A549 (cell line): ENCODE data around the gene MECR. TPM values are rescaled to one million over a fixed set of nuclear protein-coding genes. Genes with fewer than 3 reads are reported as not detected.

ENCODE experiments used
- ATAC-seq, 2 experiments: fragments of 200-7000 bp in 1 of 2; fragments of >200 bp in 1 of 2; cut with Nextera tagmentation in 1 of 2; cut with Tn5 transposase in 1 of 2; 3 replicates each; pipeline versions ENCODE4 v1.8.0 to v1.9.1; 2018 to 2020; ENCODE audit warnings: mild to moderate bottlenecking in 1 of 2, moderate library complexity in 1 of 2
- CTCF ChIA-PET: fragments of 300-600 bp; sonication (Branson Sonifier 250); formaldehyde crosslinking; extraction: SDS; loops from one replicate; lab custom pipeline; 2021; ENCODE audit warnings: antibody characterized with exemption, inconsistent platforms; lab: Yijun Ruan, JAX
- POLR2A ChIA-PET: fragments of 350-600 bp; formaldehyde crosslinking; extraction: SDS; loops from one replicate; lab custom pipeline; 2021; ENCODE audit warnings: antibody characterized with exemption, inconsistent platforms; lab: Yijun Ruan, JAX
- DNase-seq, 2 experiments: peaks; one replicate each; pipeline versions ENCODE4 v3.0.0 to v3.0.0-alpha.2; 2011 to 2016; ENCODE audit warnings: low read depth in 1 of 2, low spot score in 1 of 2
- FAIRE-seq: peaks from 2 replicates; lab custom pipeline; 2011; peaks lifted over from hg19 to GRCh38; lab: Jason Lieb, UNC
- H3K27ac ChIP-seq, 2 experiments: fragments of >200 bp; sonication (Bioruptor Twin); formaldehyde crosslinking; 3 replicates each; pipeline ENCODE4 v1.5.1; 2016 to 2017
- H3K4me1 ChIP-seq: fragments of >200 bp; sonication (Bioruptor Twin); formaldehyde crosslinking; 3 replicates; pipeline ENCODE4 v1.6.1; 2016
- H3K4me2 ChIP-seq: fragments of >200 bp; sonication (Bioruptor Twin); formaldehyde crosslinking; 3 replicates; pipeline ENCODE4 v1.6.1; 2016
- H3K4me3 ChIP-seq: fragments of >200 bp; sonication (Bioruptor Twin); formaldehyde crosslinking; 3 replicates; pipeline ENCODE4 v1.5.1; 2016
- H3K9me3 ChIP-seq: fragments of >200 bp; sonication (Bioruptor Twin); formaldehyde crosslinking; 3 replicates; pipeline ENCODE4 v1.6.1; 2016
- BHLHE40 ChIP-seq: IDR thresholded peaks from 2 replicates; pipeline ENCODE4 v1.6.1; 2012; ENCODE audit warnings: low read depth, low read length, inconsistent platforms
- CHD4 ChIP-seq: fragments of 200-600 bp; sonication (generic); IDR thresholded peaks from 2 replicates; pipeline ENCODE4 v1.6.1; 2016; ENCODE audit warnings: antibody characterized with exemption, mild to moderate bottlenecking, borderline replicate concordance
- EHMT2 ChIP-seq: fragments of 200-600 bp; sonication (generic); IDR thresholded peaks from 2 replicates; pipeline ENCODE4 v1.6.1; 2016; ENCODE audit warnings: antibody characterized with exemption, low read depth, mild to moderate bottlenecking, moderate library complexity
- FOSB ChIP-seq: fragments of 250-450 bp; sonication (Bioruptor Pico); IDR thresholded peaks from 2 replicates; pipeline ENCODE4 v1.5.0; 2020; ENCODE audit warnings: mild to moderate bottlenecking, moderate library complexity
- FOXS1 ChIP-seq: fragments of 250-450 bp; sonication (Bioruptor Pico); IDR thresholded peaks from 2 replicates; pipeline ENCODE4 v1.5.0; 2020; ENCODE audit warnings: mild to moderate bottlenecking, moderate library complexity
- HDAC2 ChIP-seq: fragments of 200-600 bp; sonication (generic); IDR thresholded peaks from 2 replicates; pipeline ENCODE4 v1.6.1; 2016
- HEYL ChIP-seq: fragments of 250-450 bp; sonication (Bioruptor Pico); IDR thresholded peaks from 2 replicates; pipeline ENCODE4 v1.8.0; 2021; ENCODE audit warnings: mild to moderate bottlenecking, moderate library complexity
- HMGXB4 ChIP-seq: fragments of 250-450 bp; sonication (Bioruptor Pico); IDR thresholded peaks from 2 replicates; pipeline ENCODE4 v1.5.0; 2021; ENCODE audit warnings: mild to moderate bottlenecking, moderate library complexity, borderline replicate concordance
- HOXA7 ChIP-seq: fragments of 250-450 bp; sonication (Bioruptor Pico); IDR thresholded peaks from 2 replicates; pipeline ENCODE4 v1.5.0; 2020; ENCODE audit warnings: mild to moderate bottlenecking, moderate library complexity
- HOXB5 ChIP-seq: fragments of 250-450 bp; sonication (Bioruptor Pico); IDR thresholded peaks from 2 replicates; pipeline ENCODE4 v1.5.0; 2020; ENCODE audit warnings: mild to moderate bottlenecking, moderate library complexity
- JUNB ChIP-seq: fragments of >200 bp; sonication (Bioruptor Twin); formaldehyde crosslinking; IDR thresholded peaks from 2 replicates; pipeline ENCODE4 v1.6.1; 2016
- KDM5A ChIP-seq: fragments of 200-600 bp; sonication (generic); IDR thresholded peaks from 2 replicates; pipeline ENCODE4 v1.6.1; 2016; ENCODE audit warnings: antibody characterized with exemption, mild to moderate bottlenecking
- MAX ChIP-seq: IDR thresholded peaks from 2 replicates; pipeline ENCODE4 v1.6.1; 2012
- NR3C1 ChIP-seq: fragments of >200 bp; sonication (Bioruptor Twin); formaldehyde crosslinking; IDR thresholded peaks from 3 replicates; pipeline ENCODE4 v1.6.1; 2017
- PHF8 ChIP-seq: fragments of 200-600 bp; sonication (generic); IDR thresholded peaks from 2 replicates; pipeline ENCODE4 v1.6.1; 2016; ENCODE audit warnings: low read depth, mild to moderate bottlenecking, antibody characterized with exemption, moderate library complexity, borderline replicate concordance
- REST ChIP-seq: fragments of 200-600 bp; sonication (generic); IDR thresholded peaks from 2 replicates; pipeline ENCODE4 v1.6.1; 2016; ENCODE audit warnings: antibody characterized with exemption, mild to moderate bottlenecking, moderate library complexity
- RNF2 ChIP-seq: fragments of 200-600 bp; sonication (generic); IDR thresholded peaks from 2 replicates; pipeline ENCODE4 v1.6.1; 2016; ENCODE audit warnings: low read depth, mild to moderate bottlenecking, antibody characterized with exemption, moderate library complexity, borderline replicate concordance
- SMC3 ChIP-seq: fragments of >200 bp; sonication (Bioruptor Twin); formaldehyde crosslinking; IDR thresholded peaks from 3 replicates; pipeline ENCODE4 v1.6.1; 2018; ENCODE audit warnings: inconsistent platforms
- USF2 ChIP-seq: fragments of 450-650 bp; IDR thresholded peaks from 2 replicates; pipeline ENCODE4 v1.6.1; 2014; ENCODE audit warnings: antibody characterized with exemption
- ZFP36 ChIP-seq: fragments of 450-650 bp; IDR thresholded peaks from 2 replicates; pipeline ENCODE4 v1.6.1; 2014; ENCODE audit warnings: borderline replicate concordance; ENCODE audit not compliant: partially characterized antibody
- WGBS: methylation state at CpG from one replicate; pipeline ENCODE4 v1.1.6; 2017; ENCODE audit errors: missing lambda C conversion rate; 5-methylcytosine and 5-hydroxymethylcytosine counted together
- polyA plus RNA-seq, 4 experiments: library from polyadenylated mRNA; depleted of rRNA in 3 of 4; stranded (reverse); fragments of >200 nt; fragmentation: RNase III in 1 of 4; extraction: RNeasy Plus Mini Kit Qiagen cat#74134 plus additional on column Dnase treatment in 1 of 4; gene quantifications; 2 replicates in 3 of 4; 3 replicates in 1 of 4; pipeline ENCODE4 v1.2.3, GENCODE V29; 2011 to 2017
- TF ChIP-seq, protein P1 (sequence below): IDR thresholded peaks from 2 replicates; pipeline ENCODE4 v1.6.1; 2012; ENCODE audit warnings: low read depth, borderline replicate concordance
- TF ChIP-seq, protein P2 (sequence below): fragments of 150-350 bp; IDR thresholded peaks from 2 replicates; pipeline ENCODE4 v1.6.1; 2014; ENCODE audit warnings: low read depth, mild to moderate bottlenecking, low read length

The MECR gene
- polyA plus RNA-seq, 2 of the 4 experiments (the other 2 are of a cell fraction): 14.2 to 21.4 TPM

- FAIRE-seq: no peak
- POLR2A ChIA-PET: no interaction called here
- Histone ChIP-seq H3K27ac (peak overlapping the region in 1 of 2 experiments; percentile 61; a peak in 3 of 6 replicates), H3K4me2 (no peak overlapping the region), H3K4me1 (peaks cover 36% of the 10 kb centered on the region), H3K4me3 (no peak overlapping the region), H3K9me3 (no peaks in the 10 kb centered on the region)
- no peak for DNase-seq
- 88% methylated on average over 7 of the region's 8 CpGs for WGBS
- TF ChIP-seq HOXB5 (no peak), JUNB (no peak), REST (no peak), HOXA7 (CRISPR knock-in tag) (no peak), NR3C1 (no peak), ZFP36 (no peak), CHD4 (no peak), BHLHE40 (no peak), PHF8 (no peak), KDM5A (no peak), SMC3 (no peak), HMGXB4 (CRISPR knock-in tag) (no peak), EHMT2 (no peak), FOXS1 (no peak), RNF2 (no peak), MAX (no peak)
- TF ChIP-seq, protein P1, sequence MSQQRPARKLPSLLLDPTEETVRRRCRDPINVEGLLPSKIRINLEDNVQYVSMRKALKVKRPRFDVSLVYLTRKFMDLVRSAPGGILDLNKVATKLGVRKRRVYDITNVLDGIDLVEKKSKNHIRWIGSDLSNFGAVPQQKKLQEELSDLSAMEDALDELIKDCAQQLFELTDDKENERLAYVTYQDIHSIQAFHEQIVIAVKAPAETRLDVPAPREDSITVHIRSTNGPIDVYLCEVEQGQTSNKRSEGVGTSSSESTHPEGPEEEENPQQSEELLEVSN: no peak
- TF ChIP-seq, protein P2, sequence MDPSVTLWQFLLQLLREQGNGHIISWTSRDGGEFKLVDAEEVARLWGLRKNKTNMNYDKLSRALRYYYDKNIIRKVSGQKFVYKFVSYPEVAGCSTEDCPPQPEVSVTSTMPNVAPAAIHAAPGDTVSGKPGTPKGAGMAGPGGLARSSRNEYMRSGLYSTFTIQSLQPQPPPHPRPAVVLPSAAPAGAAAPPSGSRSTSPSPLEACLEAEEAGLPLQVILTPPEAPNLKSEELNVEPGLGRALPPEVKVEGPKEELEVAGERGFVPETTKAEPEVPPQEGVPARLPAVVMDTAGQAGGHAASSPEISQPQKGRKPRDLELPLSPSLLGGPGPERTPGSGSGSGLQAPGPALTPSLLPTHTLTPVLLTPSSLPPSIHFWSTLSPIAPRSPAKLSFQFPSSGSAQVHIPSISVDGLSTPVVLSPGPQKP: no peak
- CTCF ChIA-PET: interaction anchor here (1.8 kb wide), 1 partner anchor 24 kb away, joined by 4 read pairs; no protein-coding TSS in a partner anchor
- ATAC-seq: no peak
Observed at GRCh38 chr1:29269382-29269781, 38.6 kb upstream of the MECR start.

DNA sequence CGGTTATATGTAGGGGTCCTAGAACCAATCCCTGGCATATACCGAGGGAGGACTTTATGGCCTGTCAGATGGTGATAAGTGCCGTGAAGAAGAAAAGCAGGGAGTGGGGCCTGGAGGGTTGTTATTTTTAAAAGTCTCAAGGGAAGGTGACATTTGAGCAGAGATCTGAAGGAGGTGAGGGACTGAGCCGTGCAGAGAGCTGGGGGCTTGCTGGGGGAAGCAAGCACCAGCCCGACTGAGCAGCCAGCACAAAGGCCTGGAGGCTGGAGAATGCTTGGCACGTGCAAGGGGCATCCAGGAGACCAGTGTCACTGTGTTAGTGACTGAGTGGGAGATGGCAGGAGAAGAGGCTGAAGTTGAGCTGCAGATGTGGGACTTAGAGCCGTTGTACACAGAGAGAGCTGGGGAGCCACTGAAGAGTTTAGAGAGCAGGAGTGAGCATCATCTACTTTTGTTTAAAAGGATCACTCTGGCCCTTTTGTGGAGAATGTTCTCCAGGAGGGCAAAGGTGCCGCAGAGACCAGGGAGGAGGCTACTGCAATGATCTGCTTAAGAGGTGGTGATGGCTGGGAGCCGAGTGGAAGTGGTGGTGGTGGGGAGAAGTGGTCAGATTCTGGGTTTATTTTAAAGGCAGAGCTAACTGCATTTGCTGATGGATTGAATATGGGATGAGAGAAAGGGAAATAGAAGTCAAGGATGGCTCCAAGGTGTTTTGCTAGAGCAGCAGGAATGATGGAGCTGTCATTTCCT is 36.8 kb upstream of the MECR start:
- H3K4me2 ChIP-seq: no peak overlapping the region
- H3K27ac ChIP-seq: peak overlapping the region in 1 of 2 experiments; percentile 28; a peak in 2 of 6 replicates
- H3K4me3 ChIP-seq: no peak overlapping the region
- DNase-seq (no peak), FAIRE-seq (no peak), ATAC-seq (no peak)
- peaks cover 31% of the 10 kb centered on the region for H3K4me1 ChIP-seq
- CTCF ChIA-PET: interaction anchor here (0.9 to 1.0 kb wide), 2 partner anchors 14 to 22 kb away, joined by 3 to 4 read pairs; no protein-coding TSS in a partner anchor
- TF ChIP-seq FOSB (no peak), HDAC2 (no peak), HOXB5 (no peak), USF2 (no peak), HEYL (no peak), PHF8 (no peak)
- no peaks in the 10 kb centered on the region for H3K9me3 ChIP-seq
- WGBS: 89% methylated on average over 9 of the region's 9 CpGs
- POLR2A ChIA-PET: no interaction called here
